Measurements from ENCODE around the gene MMRN1.

MMRN1 gene

GRCh38 chr4:89922848-89923416 lies 28.3 kb downstream of the MMRN1 start:
- Mint-ChIP-seq H3K27me3 (peaks cover 8% of the 10 kb centered on the region), H3K36me3 (ENCODE audit: insufficient read depth) (no peaks in the 10 kb centered on the region), H3K4me1 (no peaks in the 10 kb centered on the region), H3K9me3 (no peaks in the 10 kb centered on the region), H3K27ac (ENCODE audit: low read depth) (no peak overlapping the region), H3K4me3 (no peak overlapping the region)
- DNase-seq (ENCODE audit: low spot score in 2 of 2) (no peak), ATAC-seq (replicated peaks; ENCODE audit: extremely low read depth, poor library complexity, severe bottlenecking) (no peak)

GRCh38 chr4:89928838-89929237 lies 34.2 kb downstream of the MMRN1 start:
- ATAC-seq (replicated peaks; ENCODE audit: extremely low read depth, poor library complexity, severe bottlenecking): no peak
- Mint-ChIP-seq H3K27ac (ENCODE audit: low read depth) (no peak overlapping the region), H3K27me3 (peaks cover 18% of the 10 kb centered on the region), H3K4me3 (no peak overlapping the region), H3K4me1 (peaks cover 12% of the 10 kb centered on the region), H3K36me3 (ENCODE audit: insufficient read depth) (no peaks in the 10 kb centered on the region), H3K9me3 (peaks cover 8% of the 10 kb centered on the region)
- no peak for DNase-seq (ENCODE audit: low spot score in 2 of 2)

GRCh38 chr4:89929425-89930159 lies 34.9 kb downstream of the MMRN1 start:
- Mint-ChIP-seq H3K4me1 (peaks cover 12% of the 10 kb centered on the region), H3K36me3 (ENCODE audit: insufficient read depth) (no peaks in the 10 kb centered on the region), H3K27me3 (peaks cover 18% of the 10 kb centered on the region), H3K27ac (ENCODE audit: low read depth) (peak overlapping the region; percentile 67), H3K9me3 (peaks cover 8% of the 10 kb centered on the region), H3K4me3 (peak overlapping the region; percentile 46)
- DNase-seq (ENCODE audit: low spot score in 2 of 2) (no peak), ATAC-seq (replicated peaks; ENCODE audit: extremely low read depth, poor library complexity, severe bottlenecking) (peak; percentile 93)

- Mint-ChIP-seq H3K4me3 (no peak overlapping the region), H3K9me3 (no peaks in the 10 kb centered on the region), H3K4me1 (no peaks in the 10 kb centered on the region), H3K27me3 (no peaks in the 10 kb centered on the region), H3K27ac (ENCODE audit: low read depth) (no peak overlapping the region), H3K36me3 (ENCODE audit: insufficient read depth) (no peaks in the 10 kb centered on the region)
- DNase-seq (ENCODE audit: low spot score in 2 of 2) (no peak), ATAC-seq (replicated peaks; ENCODE audit: extremely low read depth, poor library complexity, severe bottlenecking) (no peak)
These were observed 44.9 kb downstream of the MMRN1 start for GRCh38 chr4:89939546-89939945.

GRCh38 chr4:89939994-89940393 lies 45.3 kb downstream of the MMRN1 start:
- no peak for DNase-seq (ENCODE audit: low spot score in 2 of 2)
- no peak overlapping the region for H3K27ac Mint-ChIP-seq (ENCODE audit: low read depth)
- no peaks in the 10 kb centered on the region for H3K36me3 Mint-ChIP-seq (ENCODE audit: insufficient read depth)
- H3K9me3 Mint-ChIP-seq: no peaks in the 10 kb centered on the region
- no peak for ATAC-seq (replicated peaks; ENCODE audit: extremely low read depth, poor library complexity, severe bottlenecking)
- H3K4me1 Mint-ChIP-seq: no peaks in the 10 kb centered on the region
- H3K4me3 Mint-ChIP-seq: no peak overlapping the region
- no peaks in the 10 kb centered on the region for H3K27me3 Mint-ChIP-seq

GRCh38 chr4:89942811-89943210 lies 48.2 kb downstream of the MMRN1 start:
- no peak overlapping the region for H3K4me3 Mint-ChIP-seq
- H3K4me1 Mint-ChIP-seq: no peaks in the 10 kb centered on the region
- no peaks in the 10 kb centered on the region for H3K36me3 Mint-ChIP-seq (ENCODE audit: insufficient read depth)
- no peaks in the 10 kb centered on the region for H3K27me3 Mint-ChIP-seq
- no peak for DNase-seq (ENCODE audit: low spot score in 2 of 2)
- no peak overlapping the region for H3K27ac Mint-ChIP-seq (ENCODE audit: low read depth)
- ATAC-seq (replicated peaks; ENCODE audit: extremely low read depth, poor library complexity, severe bottlenecking): no peak
- no peaks in the 10 kb centered on the region for H3K9me3 Mint-ChIP-seq

GRCh38 chr4:89949782-89950387 lies 55.2 kb downstream of the MMRN1 start:
- DNase-seq (ENCODE audit: low spot score in 2 of 2): no peak
- Mint-ChIP-seq H3K36me3 (ENCODE audit: insufficient read depth) (no peaks in the 10 kb centered on the region), H3K27ac (ENCODE audit: low read depth) (no peak overlapping the region), H3K27me3 (no peaks in the 10 kb centered on the region), H3K4me3 (no peak overlapping the region), H3K9me3 (no peaks in the 10 kb centered on the region), H3K4me1 (no peaks in the 10 kb centered on the region)
- ATAC-seq (replicated peaks; ENCODE audit: extremely low read depth, poor library complexity, severe bottlenecking): no peak

- ATAC-seq (replicated peaks; ENCODE audit: extremely low read depth, poor library complexity, severe bottlenecking): no peak
- H3K4me3 Mint-ChIP-seq: no peak overlapping the region
- no peaks in the 10 kb centered on the region for H3K4me1 Mint-ChIP-seq
- no peaks in the 10 kb centered on the region for H3K9me3 Mint-ChIP-seq
- no peaks in the 10 kb centered on the region for H3K36me3 Mint-ChIP-seq (ENCODE audit: insufficient read depth)
- no peak for DNase-seq (ENCODE audit: low spot score in 2 of 2)
- H3K27ac Mint-ChIP-seq (ENCODE audit: low read depth): no peak overlapping the region
- peaks cover 7% of the 10 kb centered on the region for H3K27me3 Mint-ChIP-seq
These were observed 57.8 kb downstream of the MMRN1 start for GRCh38 chr4:89952458-89952857.

GRCh38 chr4:89954906-89955695 lies 60.4 kb downstream of the MMRN1 start:
- DNase-seq (ENCODE audit: low spot score in 2 of 2): no peak
- Mint-ChIP-seq H3K27ac (ENCODE audit: low read depth) (no peak overlapping the region), H3K36me3 (ENCODE audit: insufficient read depth) (no peaks in the 10 kb centered on the region), H3K4me1 (no peaks in the 10 kb centered on the region), H3K4me3 (no peak overlapping the region), H3K9me3 (no peaks in the 10 kb centered on the region), H3K27me3 (peaks cover 11% of the 10 kb centered on the region)
- no peak for ATAC-seq (replicated peaks; ENCODE audit: extremely low read depth, poor library complexity, severe bottlenecking)

GRCh38 chr4:89957046-89957926 lies 62.6 kb downstream of the MMRN1 start:
- ATAC-seq (replicated peaks; ENCODE audit: extremely low read depth, poor library complexity, severe bottlenecking): no peak
- no peaks in the 10 kb centered on the region for H3K36me3 Mint-ChIP-seq (ENCODE audit: insufficient read depth)

GRCh38 chr4:89981789-89982334 lies 87.2 kb downstream of the MMRN1 start:
- no peaks in the 10 kb centered on the region for H3K9me3 Mint-ChIP-seq
- no peaks in the 10 kb centered on the region for H3K36me3 Mint-ChIP-seq (ENCODE audit: insufficient read depth)
- no peak for ATAC-seq (replicated peaks; ENCODE audit: extremely low read depth, poor library complexity, severe bottlenecking)
- H3K4me3 Mint-ChIP-seq: no peak overlapping the region
- DNase-seq (ENCODE audit: low spot score in 2 of 2): no peak
- no peaks in the 10 kb centered on the region for H3K4me1 Mint-ChIP-seq
- H3K27me3 Mint-ChIP-seq: peaks cover 6% of the 10 kb centered on the region
- H3K27ac Mint-ChIP-seq (ENCODE audit: low read depth): no peak overlapping the region

More at GRCh38 chr4:89957046-89957926, 62.6 kb downstream of the MMRN1 start:
- no peak overlapping the region for H3K4me3 Mint-ChIP-seq
- peaks cover 11% of the 10 kb centered on the region for H3K27me3 Mint-ChIP-seq
- H3K4me1 Mint-ChIP-seq: no peaks in the 10 kb centered on the region
- no peak overlapping the region for H3K27ac Mint-ChIP-seq (ENCODE audit: low read depth)
- no peaks in the 10 kb centered on the region for H3K9me3 Mint-ChIP-seq
- DNase-seq (ENCODE audit: low spot score in 2 of 2): no peak

- Mint-ChIP-seq H3K27me3 (no peaks in the 10 kb centered on the region), H3K9me3 (no peaks in the 10 kb centered on the region), H3K4me1 (no peaks in the 10 kb centered on the region), H3K36me3 (ENCODE audit: insufficient read depth) (no peaks in the 10 kb centered on the region), H3K27ac (ENCODE audit: low read depth) (no peak overlapping the region), H3K4me3 (no peak overlapping the region)
- DNase-seq (ENCODE audit: low spot score in 2 of 2) (no peak), ATAC-seq (replicated peaks; ENCODE audit: extremely low read depth, poor library complexity, severe bottlenecking) (no peak)
These were observed 93.6 kb downstream of the MMRN1 start for GRCh38 chr4:89988268-89988667.
